Activated CD4-positive, CD25-positive, alpha-beta regulatory T cell (primary cell): ENCODE measurements around the gene STK32B.
"Not testable (repeated sequence)": the region's sequence is repeated elsewhere in the genome, so short reads cannot be mapped to it uniquely, and the experiment has no call there.

Experiments
- DNase-seq, 4 experiments: peaks; one replicate each; lab custom pipeline; 2025; lab: John Stamatoyannopoulos, UW

The STK32B gene

GRCh38 chr4:5395781-5396180, 344.5 kb downstream of the STK32B start:
- DNase-seq = no peak

- DNase-seq = no peak
Observed at GRCh38 chr4:5398056-5398455, 346.8 kb downstream of the STK32B start.

GRCh38 chr4:5399124-5399523, 347.8 kb downstream of the STK32B start:
- no peak for DNase-seq

GRCh38 chr4:5399790-5400421, 348.6 kb downstream of the STK32B start:
- DNase-seq = no peak

- DNase-seq = no peak
Observed at GRCh38 chr4:5403746-5404497, 352.6 kb downstream of the STK32B start.

GRCh38 chr4:5409237-5409636, 358.0 kb downstream of the STK32B start:
- DNase-seq = no peak

GRCh38 chr4:5409972-5410618, 358.8 kb downstream of the STK32B start:
- DNase-seq = no peak

GRCh38 chr4:5412296-5412695, 361.0 kb downstream of the STK32B start:
- no peak for DNase-seq

GRCh38 chr4:5412751-5413150, 361.5 kb downstream of the STK32B start:
- DNase-seq = no peak

- DNase-seq = no peak
Observed at GRCh38 chr4:5416637-5417036, 365.4 kb downstream of the STK32B start.

- DNase-seq = no peak
Observed at GRCh38 chr4:5420266-5420665, 369.0 kb downstream of the STK32B start.

- DNase-seq = no peak
Observed at GRCh38 chr4:5421416-5421815, 370.1 kb downstream of the STK32B start.

- DNase-seq = no peak
Observed at GRCh38 chr4:5422195-5422594, 370.9 kb downstream of the STK32B start.

GRCh38 chr4:5423670-5424069, 372.4 kb downstream of the STK32B start:
- DNase-seq = no peak

GRCh38 chr4:5424211-5424610, 372.9 kb downstream of the STK32B start:
- no peak for DNase-seq

GRCh38 chr4:5424901-5425300, 373.6 kb downstream of the STK32B start:
- DNase-seq = no peak

- DNase-seq = no peak
Observed at GRCh38 chr4:5429747-5430146, 378.5 kb downstream of the STK32B start.

GRCh38 chr4:5433196-5433595, 381.9 kb downstream of the STK32B start:
- no peak for DNase-seq

GRCh38 chr4:5435201-5435600, 383.9 kb downstream of the STK32B start:
- no peak for DNase-seq

GRCh38 chr4:5435823-5436222, 384.5 kb downstream of the STK32B start:
- no peak for DNase-seq

- DNase-seq = not testable (repeated sequence)
Observed at GRCh38 chr4:5443976-5444802, 392.9 kb downstream of the STK32B start.

- DNase-seq = no peak
Observed at GRCh38 chr4:5444918-5445517, 393.7 kb downstream of the STK32B start.
